IMR-90 (cell line): ENCODE results near the gene PITPNM1. TPM values are rescaled to one million over a fixed set of nuclear protein-coding genes. Genes with fewer than 3 reads are reported as not detected.

Experiments
- ATAC-seq: fragments of 200-7000 bp; cut with Tn5 transposase; 2 replicates; pipeline ENCODE4 v1.9.1; 2020; ENCODE audit warnings: low read depth, mild to moderate bottlenecking, moderate library complexity
- BruUV-seq: library from RNA; stranded (reverse); fragments of 400-500 nt; replicated peaks from 2 replicates; lab custom pipeline; 2021; lab: Mats Ljungman, UMichigan
- CTCF ChIA-PET: fragments of 300-600 bp; formaldehyde crosslinking; extraction: SDS; loops from one replicate; lab custom pipeline; 2021; ENCODE audit warnings: antibody characterized with exemption; lab: Yijun Ruan, JAX
- POLR2A ChIA-PET: fragments of 300-600 bp; sonication (Branson Sonifier 250); formaldehyde crosslinking; loops from one replicate; lab custom pipeline; 2022; ENCODE audit warnings: antibody characterized with exemption; ENCODE audit not compliant: unreplicated experiment; lab: Charles Lee
- DNase-seq: peaks from one replicate; pipeline ENCODE4 v3.0.0; 2013
- H2AFZ ChIP-seq: replicated peaks from 2 replicates; pipeline ENCODE3; 2013; ENCODE audit warnings: low read length, mild to moderate bottlenecking; ENCODE audit not compliant: poor library complexity
- H2AK5ac ChIP-seq: 2 replicates; pipeline ENCODE4 v1.6.1; 2013; ENCODE audit warnings: low read depth, low read length, inconsistent platforms
- H2AK9ac ChIP-seq: replicated peaks from 2 replicates; pipeline ENCODE3; 2013; ENCODE audit warnings: mild to moderate bottlenecking, low read depth, low read length, moderate library complexity; ENCODE audit not compliant: poor library complexity
- H2BK120ac ChIP-seq: 2 replicates; pipeline ENCODE4 v1.6.1; 2013; ENCODE audit warnings: low read depth, low read length, inconsistent platforms
- H2BK15ac ChIP-seq: 3 replicates; pipeline ENCODE4 v1.6.1; 2013; ENCODE audit warnings: low read depth, low read length, inconsistent platforms
- H2BK20ac ChIP-seq: 2 replicates; pipeline ENCODE4 v1.6.1; 2013; ENCODE audit warnings: low read depth, mild to moderate bottlenecking, inconsistent platforms, low read length, moderate library complexity
- H2BK5ac ChIP-seq: 2 replicates; pipeline ENCODE4 v1.6.1; 2013; ENCODE audit warnings: mild to moderate bottlenecking, low read depth, low read length, inconsistent platforms; ENCODE audit not compliant: poor library complexity, severe bottlenecking
- H3K14ac ChIP-seq: replicated peaks from 2 replicates; pipeline ENCODE4 v1.6.1; 2013; ENCODE audit warnings: low read depth, low read length, inconsistent platforms
- H3K18ac ChIP-seq: 2 replicates; pipeline ENCODE4 v1.6.1; 2013; ENCODE audit warnings: low read depth, low read length, control low read depth
- H3K23ac ChIP-seq: 2 replicates; pipeline ENCODE4 v1.6.1; 2013; ENCODE audit warnings: low read depth, low read length, inconsistent platforms
- H3K27ac ChIP-seq: 2 replicates; pipeline ENCODE4 v1.5.1; 2013; ENCODE audit warnings: mild to moderate bottlenecking, control low read depth, low read length; ENCODE audit not compliant: insufficient read depth
- H3K27me3 ChIP-seq: 2 replicates; pipeline ENCODE4 v1.6.1; 2013; ENCODE audit warnings: low read length; ENCODE audit not compliant: control insufficient read depth, insufficient read depth
- H3K36me3 ChIP-seq: 2 replicates; pipeline ENCODE4 v1.6.1; 2013; ENCODE audit warnings: low read length, mixed read lengths; ENCODE audit not compliant: control insufficient read depth, insufficient read depth
- H3K4ac ChIP-seq: 2 replicates; pipeline ENCODE4 v1.6.1; 2013; ENCODE audit warnings: low read depth, low read length, inconsistent platforms
- H3K4me1 ChIP-seq: 2 replicates; pipeline ENCODE4 v1.6.1; 2013; ENCODE audit warnings: low read length, mixed read lengths; ENCODE audit not compliant: control insufficient read depth, insufficient read depth
- H3K4me2 ChIP-seq: 2 replicates; pipeline ENCODE4 v1.6.1; 2013; ENCODE audit warnings: low read depth, mild to moderate bottlenecking, control low read depth, low read length, moderate library complexity
- H3K4me3 ChIP-seq: 2 replicates; pipeline ENCODE4 v1.5.1; 2013; ENCODE audit warnings: low read depth, mild to moderate bottlenecking, control low read depth, low read length, moderate library complexity; ENCODE audit not compliant: insufficient read depth
- H3K56ac ChIP-seq: 2 replicates; pipeline ENCODE4 v1.6.1; 2013; ENCODE audit warnings: low read length, inconsistent platforms; ENCODE audit not compliant: insufficient read depth; ENCODE audit errors: extremely low read depth
- H3K79me1 ChIP-seq, 2 experiments: 2 replicates each; pipeline ENCODE4 v1.6.1; 2013; ENCODE audit warnings: low read length in 2 of 2, inconsistent platforms in 1 of 2, low read depth in 1 of 2
- H3K9ac ChIP-seq: 2 replicates; pipeline ENCODE4 v1.6.1; 2013; ENCODE audit warnings: low read depth, low read length, control low read depth
- H3K9me1 ChIP-seq: 2 replicates; pipeline ENCODE4 v1.6.1; 2013; ENCODE audit warnings: low read length, inconsistent platforms; ENCODE audit not compliant: insufficient read depth
- H3K9me3 ChIP-seq: 2 replicates; pipeline ENCODE4 v1.6.1; 2013; ENCODE audit warnings: low read length; ENCODE audit not compliant: control insufficient read depth, insufficient read depth
- H4K20me1 ChIP-seq: 2 replicates; pipeline ENCODE4 v1.6.1; 2013; ENCODE audit warnings: low read length, inconsistent platforms; ENCODE audit not compliant: insufficient read depth
- H4K5ac ChIP-seq: 2 replicates; pipeline ENCODE4 v1.6.1; 2013; ENCODE audit warnings: mild to moderate bottlenecking, low read depth, low read length, control low read depth
- H4K8ac ChIP-seq, 2 experiments: 2 replicates each; pipeline ENCODE4 v1.6.1; 2013; ENCODE audit warnings: low read depth in 2 of 2, low read length in 2 of 2, control low read depth in 1 of 2, inconsistent platforms in 1 of 2
- H4K91ac ChIP-seq: 2 replicates; pipeline ENCODE4 v1.6.1; 2013; ENCODE audit warnings: low read depth, low read length, inconsistent platforms; ENCODE audit not compliant: insufficient read depth
- BHLHE40 ChIP-seq: fragments of 150-350 bp; IDR thresholded peaks from 2 replicates; pipeline ENCODE4 v1.6.1; 2016; ENCODE audit warnings: mild to moderate bottlenecking, low read depth, low read length
- CEBPB ChIP-seq: IDR thresholded peaks from 2 replicates; pipeline ENCODE4 v1.6.1; 2012; ENCODE audit warnings: low read depth, low read length, improper control_type of control experiment
- MAZ ChIP-seq: IDR thresholded peaks from 2 replicates; pipeline ENCODE4 v1.6.1; 2012; ENCODE audit warnings: low read depth, mild to moderate bottlenecking, low read length, improper control_type of control experiment, moderate library complexity, borderline replicate concordance
- MXI1 ChIP-seq: IDR thresholded peaks from 2 replicates; pipeline ENCODE4 v1.6.1; 2012; ENCODE audit warnings: low read depth, mild to moderate bottlenecking, low read length, moderate library complexity, borderline replicate concordance
- POLR2A ChIP-seq: IDR thresholded peaks from 2 replicates; pipeline ENCODE4 v1.6.1; 2012; ENCODE audit warnings: mild to moderate bottlenecking, low read depth, low read length
- WGBS, 2 experiments: methylation state at CpG; one replicate each; pipeline versions ENCODE4 v1.1.5 to v1.1.7; 2013; ENCODE audit warnings: missing lambda C conversion rate in 2 of 2; ENCODE audit not compliant: insufficient read length in 1 of 2; ENCODE audit errors: extremely low coverage in 2 of 2; 5-methylcytosine and 5-hydroxymethylcytosine counted together
- dilution Hi-C: fragments of 300-500 bp; cut with HindIII; formaldehyde crosslinking; loops from one replicate; pipeline ENCODE4 v1.14.3; 2018; ENCODE audit warnings: low sequenced_read_pairs; ENCODE audit not compliant: unreplicated experiment
- in situ Hi-C: fragments of 300-500 bp; cut with MboI; formaldehyde crosslinking; loops from 3 replicates; pipeline ENCODE4 v1.14.3; 2019; ENCODE audit warnings: low sequenced_read_pairs, inconsistent platforms, mixed read lengths
- intact Hi-C: fragments of 100-400 bp; cut with micrococcal nuclease; formaldehyde crosslinking; loops from 2 replicates; pipeline ENCODE4 v1.10.0; 2022
- polyA plus RNA-seq, 3 experiments: library from polyadenylated mRNA; depleted of rRNA; stranded (reverse); fragments of >200 nt; gene quantifications; 2 replicates each; pipeline ENCODE4 v1.2.3, GENCODE V29; 2012; ENCODE audit warnings: low replicate concordance in 1 of 3
- total RNA-seq: library from RNA; depleted of rRNA; stranded (reverse); fragments of >200 nt; gene quantifications from 2 replicates; pipeline ENCODE4 v1.2.3, GENCODE V29; 2012
- TF ChIP-seq, protein P1 (sequence below): fragments of 150-350 bp; IDR thresholded peaks from 2 replicates; pipeline ENCODE4 v1.6.1; 2017; ENCODE audit warnings: mild to moderate bottlenecking, antibody characterized with exemption, low read length, low read depth
- TF ChIP-seq, protein P2 (sequence below): fragments of 150-350 bp; IDR thresholded peaks from 2 replicates; pipeline ENCODE4 v1.6.1; 2016; ENCODE audit warnings: low read depth, mild to moderate bottlenecking, low read length, moderate library complexity, borderline replicate concordance

The PITPNM1 gene
- total and polyA plus RNA-seq, 2 of the 4 experiments (the other 2 are of a cell fraction) = 5.0 to 15.4 TPM

DNA sequence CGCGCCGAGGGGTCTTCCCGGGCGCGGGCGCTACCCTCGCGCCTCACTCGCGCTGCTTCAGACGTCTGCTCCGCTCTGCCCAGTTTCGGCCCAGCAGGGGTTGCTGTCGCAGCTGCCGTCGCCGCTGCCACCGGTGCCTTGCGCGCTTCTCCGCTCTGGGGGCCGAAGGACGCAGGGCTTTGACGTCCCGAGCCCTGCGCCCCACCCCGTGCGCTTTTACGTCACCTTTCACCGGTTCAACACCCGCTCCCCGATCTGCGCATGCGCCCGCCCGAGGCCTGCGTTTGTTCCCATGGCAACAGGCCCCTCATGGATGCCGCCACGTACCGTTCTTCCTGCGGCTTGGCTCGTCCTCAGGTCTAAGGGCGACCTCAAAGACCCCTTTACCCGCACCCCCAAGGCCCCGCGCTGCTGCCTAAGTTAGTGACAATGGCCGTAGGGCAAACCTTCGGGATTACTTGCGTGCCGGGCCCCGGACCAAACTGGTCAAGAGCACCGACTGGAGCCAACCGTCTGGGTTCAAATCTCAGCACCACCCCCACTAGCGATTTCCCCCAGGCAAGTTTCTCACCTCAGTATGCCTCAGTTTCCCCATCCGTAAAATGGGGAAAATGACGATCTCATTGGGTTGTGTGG lies 3.4 kb upstream of the PITPNM1 start:
- H4K20me1 ChIP-seq = no peaks in the 10 kb centered on the region
- H3K9me1 ChIP-seq = no peaks in the 10 kb centered on the region; the same call in 1 of the 2 replicates
- peak overlapping the region; percentile 69 for H3K27ac ChIP-seq
- intact Hi-C loops = loop anchor here (1.0 to 2.0 kb wide), 2 partner anchors 75 to 108 kb away; partner anchors contain the start of genes GSTP1 and PPP1CA
- H3K9me3 ChIP-seq = no peaks in the 10 kb centered on the region
- H4K5ac ChIP-seq = peak overlapping the region; percentile 66
- H3K4me2 ChIP-seq = peak overlapping the region; percentile 92
- H3K23ac ChIP-seq = no peak overlapping the region
- TF ChIP-seq MXI1 (peak; percentile 89), CEBPB (no peak), BHLHE40 (peak; percentile 10; the same call in 1 of the 2 replicates), POLR2A (peak; percentile 82; the same call in 1 of the 2 replicates), MAZ (peak; percentile 97)
- TF ChIP-seq, protein P1, sequence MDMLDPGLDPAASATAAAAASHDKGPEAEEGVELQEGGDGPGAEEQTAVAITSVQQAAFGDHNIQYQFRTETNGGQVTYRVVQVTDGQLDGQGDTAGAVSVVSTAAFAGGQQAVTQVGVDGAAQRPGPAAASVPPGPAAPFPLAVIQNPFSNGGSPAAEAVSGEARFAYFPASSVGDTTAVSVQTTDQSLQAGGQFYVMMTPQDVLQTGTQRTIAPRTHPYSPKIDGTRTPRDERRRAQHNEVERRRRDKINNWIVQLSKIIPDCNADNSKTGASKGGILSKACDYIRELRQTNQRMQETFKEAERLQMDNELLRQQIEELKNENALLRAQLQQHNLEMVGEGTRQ = peak; percentile 73
- TF ChIP-seq, protein P2, sequence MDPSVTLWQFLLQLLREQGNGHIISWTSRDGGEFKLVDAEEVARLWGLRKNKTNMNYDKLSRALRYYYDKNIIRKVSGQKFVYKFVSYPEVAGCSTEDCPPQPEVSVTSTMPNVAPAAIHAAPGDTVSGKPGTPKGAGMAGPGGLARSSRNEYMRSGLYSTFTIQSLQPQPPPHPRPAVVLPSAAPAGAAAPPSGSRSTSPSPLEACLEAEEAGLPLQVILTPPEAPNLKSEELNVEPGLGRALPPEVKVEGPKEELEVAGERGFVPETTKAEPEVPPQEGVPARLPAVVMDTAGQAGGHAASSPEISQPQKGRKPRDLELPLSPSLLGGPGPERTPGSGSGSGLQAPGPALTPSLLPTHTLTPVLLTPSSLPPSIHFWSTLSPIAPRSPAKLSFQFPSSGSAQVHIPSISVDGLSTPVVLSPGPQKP = no peak
- H3K14ac ChIP-seq = peak overlapping the region; percentile 56
- DNase-seq (peak; percentile 93), ATAC-seq (peak; percentile 50)
- in situ Hi-C loops = no loop called here
- H3K36me3 ChIP-seq = no peaks in the 10 kb centered on the region
- H2BK5ac ChIP-seq = peak overlapping the region; percentile 78
- H3K9ac ChIP-seq = peak overlapping the region; percentile 63
- CTCF ChIA-PET = no interaction called here
- H3K27me3 ChIP-seq = 0 out of 2 replicates have a peak, but pooled peaks cover 2% of the 10 kb centered on the region
- H2AK5ac ChIP-seq = peak overlapping the region; percentile 44; the same call in 1 of the 2 replicates
- peak overlapping the region; percentile 78 for H3K4ac ChIP-seq
- peaks cover 14% of the 10 kb centered on the region for H3K4me1 ChIP-seq
- H2BK120ac ChIP-seq = peak overlapping the region; percentile 49; the same call in 1 of the 2 replicates
- dilution Hi-C loops = no loop called here
- H3K56ac ChIP-seq = no peak overlapping the region; the same call in 1 of the 2 replicates
- no peak overlapping the region for H2BK20ac ChIP-seq
- H2BK15ac ChIP-seq = no peak overlapping the region
- H4K8ac ChIP-seq = peak overlapping the region; percentile 92 to 93
- no TSS peak for BruUV-seq
- H3K18ac ChIP-seq = no peak overlapping the region
- H3K79me1 ChIP-seq = peaks cover 0 to 24% of the 10 kb centered on the region in 2 experiments; a peak in 1 of 4 replicates
- peak overlapping the region; percentile 88 for H3K4me3 ChIP-seq
- peak overlapping the region; percentile 99 for H2AFZ ChIP-seq
- POLR2A ChIA-PET = interaction anchor here (0.6 kb wide), 1 partner anchor 122 kb away, joined by 6 read pairs; no protein-coding TSS in a partner anchor
- H4K91ac ChIP-seq = peak overlapping the region; percentile 57; the same call in 1 of the 2 replicates
- WGBS, 2 experiments = 1% methylated on average over 32 of the region's 57 CpGs; no CpG with 5 or more reads in 1 of the 2 experiments
- peak overlapping the region; percentile 75 for H2AK9ac ChIP-seq
